Neural cell (in vitro differentiated cells): ENCODE data around the gene AIP.

Experiments used
- EP300 ChIP-seq: fragments of 450-650 bp; conservative IDR thresholded peaks from 2 replicates; pipeline ENCODE4 v1.6.1; 2014; ENCODE audit warnings: antibody characterized with exemption, mild to moderate bottlenecking, moderate library complexity; ENCODE audit not compliant: poor library complexity, severe bottlenecking
- EZH2 ChIP-seq: fragments of 200-600, 300-800 bp; shearing (Covaris generic), sonication (generic); IDR thresholded peaks from 2 replicates; pipeline ENCODE4 v1.6.1; 2014; ENCODE audit warnings: antibody characterized with exemption, low read length, borderline replicate concordance, mild to moderate bottlenecking; ENCODE audit not compliant: insufficient read depth, poor library complexity, severe bottlenecking
- POLR2AphosphoS5 ChIP-seq: IDR thresholded peaks from 2 replicates; pipeline ENCODE4 v1.6.1; 2012
- RAD21 ChIP-seq: fragments of 450-650 bp; conservative IDR thresholded peaks from 2 replicates; pipeline ENCODE4 v1.6.1; 2014; ENCODE audit warnings: antibody characterized with exemption, mild to moderate bottlenecking, moderate library complexity
- SMC3 ChIP-seq: fragments of 450-650 bp; conservative IDR thresholded peaks from 2 replicates; pipeline ENCODE4 v1.6.1; 2014; ENCODE audit warnings: antibody characterized with exemption, mild to moderate bottlenecking, moderate library complexity; ENCODE audit not compliant: poor library complexity
- TF ChIP-seq, protein P1 (sequence below): fragments of 450-650 bp; IDR thresholded peaks from 2 replicates; pipeline ENCODE4 v1.5.1; 2014; ENCODE audit warnings: antibody characterized with exemption, mild to moderate bottlenecking, moderate library complexity; ENCODE audit not compliant: poor library complexity, severe bottlenecking

DNA sequence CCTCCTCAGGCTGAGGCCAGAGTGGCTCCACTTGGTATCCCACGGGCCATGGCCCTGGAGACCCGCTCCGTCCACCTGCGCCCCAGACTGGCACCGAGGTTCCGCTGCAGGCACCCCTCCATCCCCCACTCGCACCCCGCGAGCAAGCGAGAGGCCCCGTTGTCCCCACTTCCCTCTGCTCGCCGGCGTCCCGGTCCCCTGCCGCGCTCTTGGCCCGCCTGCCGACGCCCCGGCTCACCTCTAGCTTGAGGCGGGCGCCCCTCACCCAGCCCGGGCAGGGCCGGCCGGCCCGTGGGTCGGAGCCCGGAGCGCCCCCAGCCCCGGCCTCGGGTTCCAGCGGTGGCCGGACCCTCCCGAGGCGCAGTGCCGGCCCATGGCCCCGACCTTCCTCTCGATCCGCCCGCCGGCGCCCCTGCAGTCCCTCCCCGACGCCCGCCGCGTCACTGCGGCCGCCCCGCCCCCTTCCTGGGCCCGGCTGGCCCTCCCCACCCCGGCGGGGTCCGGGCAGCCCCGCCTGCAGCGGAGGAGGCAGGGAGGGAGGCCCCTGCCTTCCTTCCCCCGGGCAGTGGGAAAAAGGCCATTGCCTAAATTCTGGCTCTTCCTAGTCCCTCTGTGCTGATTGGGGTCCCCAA lies 22.2 kb downstream of the AIP start, which contains the start of gene PITPNM1:
- TF ChIP-seq, protein P1, sequence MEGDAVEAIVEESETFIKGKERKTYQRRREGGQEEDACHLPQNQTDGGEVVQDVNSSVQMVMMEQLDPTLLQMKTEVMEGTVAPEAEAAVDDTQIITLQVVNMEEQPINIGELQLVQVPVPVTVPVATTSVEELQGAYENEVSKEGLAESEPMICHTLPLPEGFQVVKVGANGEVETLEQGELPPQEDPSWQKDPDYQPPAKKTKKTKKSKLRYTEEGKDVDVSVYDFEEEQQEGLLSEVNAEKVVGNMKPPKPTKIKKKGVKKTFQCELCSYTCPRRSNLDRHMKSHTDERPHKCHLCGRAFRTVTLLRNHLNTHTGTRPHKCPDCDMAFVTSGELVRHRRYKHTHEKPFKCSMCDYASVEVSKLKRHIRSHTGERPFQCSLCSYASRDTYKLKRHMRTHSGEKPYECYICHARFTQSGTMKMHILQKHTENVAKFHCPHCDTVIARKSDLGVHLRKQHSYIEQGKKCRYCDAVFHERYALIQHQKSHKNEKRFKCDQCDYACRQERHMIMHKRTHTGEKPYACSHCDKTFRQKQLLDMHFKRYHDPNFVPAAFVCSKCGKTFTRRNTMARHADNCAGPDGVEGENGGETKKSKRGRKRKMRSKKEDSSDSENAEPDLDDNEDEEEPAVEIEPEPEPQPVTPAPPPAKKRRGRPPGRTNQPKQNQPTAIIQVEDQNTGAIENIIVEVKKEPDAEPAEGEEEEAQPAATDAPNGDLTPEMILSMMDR: no peak
- TF ChIP-seq EP300 (no peak), SMC3 (no peak), EZH2 (no peak), RAD21 (no peak), POLR2AphosphoS5 (no peak)
